T-helper 1 cell (primary cell): Measurements from ENCODE around the gene CYP19A1.
A peak's percentile ranks its signal among the peaks of the same experiment; 100 is the strongest.

Source experiments
- DNase-seq, 5 donors: peaks; one replicate each; pipeline ENCODE4 v3.0.0-alpha.2; 2012 to 2020

Gene CYP19A1

GRCh38 chr15:51252671-51253070 lies 85.7 kb downstream of the CYP19A1 start:
- no peak for DNase-seq

DNA sequence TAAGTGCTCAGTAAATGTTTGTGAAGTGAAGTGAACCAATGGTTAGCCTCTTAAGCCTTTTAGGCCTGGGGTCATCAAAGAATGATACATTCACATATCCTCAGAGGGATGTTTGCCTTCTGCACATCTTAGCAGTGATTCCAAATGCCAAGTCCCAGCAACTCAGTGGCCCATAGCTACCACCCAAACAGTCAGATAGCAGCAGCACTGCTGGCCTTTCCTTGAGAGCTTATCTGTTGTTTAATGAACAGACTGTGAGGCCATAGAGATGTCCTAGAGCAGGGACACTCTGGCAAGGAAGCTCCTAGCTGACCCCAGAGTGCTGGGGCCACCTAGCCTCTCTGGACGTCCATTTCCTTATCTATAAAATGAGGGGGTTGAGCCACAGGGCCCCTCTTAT lies 86.8 kb downstream of the CYP19A1 start:
- DNase-seq, result no peak

DNA sequence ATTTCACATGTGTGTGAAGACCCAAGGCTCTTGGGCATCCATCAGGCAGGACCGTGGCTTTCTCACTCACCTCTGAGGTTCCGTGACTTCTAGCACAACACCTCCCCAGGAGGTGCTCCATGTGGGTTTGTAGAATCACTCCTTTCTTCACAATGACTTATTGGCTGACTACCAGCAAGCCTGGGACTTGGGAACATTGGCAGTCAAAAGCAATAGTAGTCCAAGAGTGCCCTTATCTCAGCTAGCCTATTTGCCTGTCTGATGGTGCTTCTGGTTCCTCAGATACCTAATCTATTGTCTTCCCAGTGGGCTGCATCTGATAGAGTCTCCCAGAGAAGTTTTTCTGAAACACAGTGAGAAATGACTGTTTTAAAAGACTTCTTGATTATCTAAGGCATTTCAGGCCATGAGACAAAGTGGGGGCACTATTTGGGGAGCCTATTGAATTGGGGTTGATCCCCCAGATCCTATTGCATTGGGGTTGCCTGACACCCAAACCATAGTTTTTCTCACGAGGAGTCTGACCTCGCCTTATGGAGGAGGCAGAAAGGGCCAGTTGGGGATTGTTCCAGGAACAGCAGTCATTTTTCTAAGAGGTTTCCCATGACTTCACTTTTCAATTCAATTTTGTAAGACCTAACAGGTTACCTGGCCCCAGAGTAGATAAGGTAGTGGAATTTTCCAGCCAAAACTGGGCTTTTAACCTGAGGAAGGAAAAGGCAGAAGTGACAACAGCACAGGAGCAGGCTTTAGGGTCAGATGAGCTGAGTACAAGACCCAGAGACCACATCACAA lies 88.0 kb downstream of the CYP19A1 start:
- no peak for DNase-seq

- no peak for DNase-seq
These were observed 92.8 kb downstream of the CYP19A1 start for GRCh38 chr15:51245628-51246027.

GRCh38 chr15:51244423-51244869 lies 94.0 kb downstream of the CYP19A1 start:
- DNase-seq, result no peak

DNA sequence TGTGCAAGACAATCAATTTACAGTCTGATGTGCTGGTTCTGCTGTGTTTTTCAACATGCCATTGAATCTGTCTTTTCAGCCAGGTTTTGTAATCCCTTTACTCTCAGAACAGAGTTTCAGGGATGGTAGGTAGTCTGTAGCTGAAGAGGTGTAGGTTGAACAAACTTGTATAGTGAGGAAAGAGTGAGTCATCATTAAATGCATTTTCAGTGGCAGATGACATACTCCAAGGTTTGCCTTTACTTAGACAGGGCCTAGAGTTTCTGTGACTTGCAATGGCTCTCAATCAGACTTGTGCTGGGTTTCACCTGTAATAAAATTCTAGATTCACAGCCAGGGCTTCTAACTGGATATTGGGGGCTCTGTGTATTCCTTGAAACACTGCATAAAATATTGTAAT lies 94.6 kb downstream of the CYP19A1 start:
- DNase-seq, result peak in 1 of 5 donors; percentile 24

- peak in 1 of 5 donors; percentile 18 for DNase-seq
These were observed 98.3 kb downstream of the CYP19A1 start for GRCh38 chr15:51240066-51240465.

DNA sequence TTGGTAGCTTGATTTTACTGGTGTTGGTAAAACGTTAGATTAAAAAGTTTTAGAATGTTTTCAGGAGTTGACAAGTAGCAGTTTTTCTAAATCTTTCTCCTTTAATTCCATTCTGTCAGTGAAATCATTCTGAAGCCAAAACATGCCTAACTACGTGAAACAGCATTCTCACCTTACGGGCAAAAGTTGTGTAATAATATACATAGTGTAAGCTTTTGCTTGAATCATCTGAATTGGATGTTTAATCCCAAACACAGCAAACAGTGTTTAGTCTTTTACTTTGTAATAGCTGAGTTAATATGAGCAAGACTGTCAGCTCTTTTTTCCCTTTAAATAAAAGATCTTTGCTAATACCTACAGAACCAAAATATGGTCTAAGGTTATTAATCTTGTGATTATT lies 100.6 kb downstream of the CYP19A1 start:
- no peak for DNase-seq

GRCh38 chr15:51234176-51234927 lies 104.0 kb downstream of the CYP19A1 start:
- DNase-seq, result no peak

DNA sequence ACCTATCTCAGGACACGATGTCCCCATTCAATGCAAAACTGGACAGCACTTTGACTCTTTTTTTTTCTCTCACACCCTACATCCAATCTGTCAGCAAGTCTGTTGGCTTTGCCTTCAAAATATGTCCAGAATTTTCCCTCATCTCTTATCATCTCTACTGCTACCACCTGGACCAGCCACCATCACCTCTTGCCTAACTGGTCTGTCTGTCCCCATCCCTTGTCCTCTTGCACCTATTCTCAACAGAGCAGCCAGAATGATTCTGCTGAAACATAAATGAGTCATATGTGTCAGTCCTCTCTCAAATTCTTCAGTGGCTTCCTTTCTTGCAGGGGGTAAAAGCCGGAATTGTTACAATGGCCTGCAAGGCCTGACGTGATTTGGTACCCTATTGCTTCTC lies 105.8 kb downstream of the CYP19A1 start:
- DNase-seq, result no peak

DNA sequence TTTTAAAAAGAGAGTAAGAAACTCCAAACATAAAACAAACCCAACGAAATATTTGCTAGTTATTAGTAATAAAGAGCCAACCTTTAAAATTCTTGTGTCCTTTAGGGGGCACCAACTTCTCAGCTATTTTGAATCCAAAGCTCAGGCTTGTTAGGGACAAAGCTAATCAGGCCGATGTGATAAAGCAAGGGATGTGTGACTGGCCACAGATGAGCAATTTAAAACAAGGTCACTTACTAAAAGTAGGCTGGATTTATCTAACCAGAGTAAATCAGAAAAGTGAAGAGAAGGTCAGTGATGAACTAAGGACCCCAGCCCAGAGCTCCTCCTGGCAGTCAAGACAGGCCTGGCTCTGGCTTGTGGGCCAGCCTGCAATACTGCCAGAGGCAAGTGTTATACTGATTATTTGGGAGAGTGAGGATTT lies 108.5 kb downstream of the CYP19A1 start:
- no peak for DNase-seq

DNA sequence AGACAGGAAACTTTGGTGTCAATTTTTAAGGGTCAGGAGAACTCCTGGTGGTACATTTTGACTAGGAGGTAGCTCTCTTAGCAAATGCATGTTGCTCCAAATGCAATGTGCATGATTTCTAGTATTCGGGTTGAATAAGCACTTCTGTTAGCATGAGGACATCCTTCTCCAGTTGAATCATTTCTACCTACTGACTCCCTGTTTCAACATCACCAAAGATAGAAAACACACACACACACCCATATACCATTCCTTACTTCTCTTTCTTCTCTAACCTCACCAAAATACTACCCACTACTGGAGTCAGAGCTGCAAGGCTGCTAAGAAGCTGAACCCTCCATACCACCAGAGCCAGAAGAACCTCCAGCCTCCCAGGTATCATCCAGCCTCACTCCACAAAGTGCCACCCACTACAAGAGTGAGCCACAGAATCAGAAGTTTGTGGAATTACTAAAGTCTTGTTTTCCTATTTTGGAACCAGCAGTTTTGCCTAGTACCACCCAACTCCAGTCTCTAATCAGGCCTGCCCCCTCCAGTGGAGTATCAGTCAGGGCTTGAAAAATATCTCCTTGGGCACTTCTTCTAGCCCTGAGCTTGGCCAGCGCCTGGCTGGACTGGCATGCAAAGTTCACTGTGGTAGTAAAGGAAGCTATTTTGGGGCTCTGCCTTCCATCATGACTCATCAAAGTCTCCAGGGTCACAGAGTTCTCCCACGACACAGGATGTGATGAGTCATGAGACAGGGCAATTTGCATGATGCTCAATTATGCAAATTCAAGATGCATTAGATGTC lies 110.3 kb downstream of the CYP19A1 start:
- DNase-seq, result peak in 1 of 5 donors; percentile 65

DNA sequence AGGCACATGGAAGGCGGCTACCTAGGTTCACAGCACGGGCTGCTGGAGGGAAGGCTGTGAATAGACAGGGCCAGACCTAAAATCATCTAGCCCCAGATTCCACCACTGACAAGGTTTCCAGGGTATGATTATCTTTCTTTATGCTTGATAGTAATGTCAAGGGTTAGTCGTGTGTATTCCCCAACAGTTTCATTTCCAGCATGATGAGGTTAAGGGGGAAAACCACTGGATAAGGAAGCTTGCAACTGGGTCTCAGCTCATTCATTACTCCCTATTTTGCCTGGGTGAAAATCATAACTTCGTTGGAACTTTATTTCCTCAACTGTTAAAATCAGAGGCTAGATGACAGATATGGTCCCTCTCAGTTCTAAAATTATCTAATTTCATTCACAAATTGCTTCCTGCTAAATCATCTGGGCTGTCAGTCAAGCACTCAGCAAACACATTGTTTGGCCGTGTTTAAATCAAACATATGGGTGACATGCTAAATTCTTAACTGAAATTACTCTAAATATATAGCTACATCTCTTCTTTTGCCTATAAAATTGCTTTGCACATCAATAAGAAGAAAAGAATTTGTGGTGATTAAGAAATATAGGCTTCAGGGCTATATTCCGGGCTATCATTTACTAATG lies 111.7 kb downstream of the CYP19A1 start:
- no peak for DNase-seq

- no peak for DNase-seq
These were observed 114.0 kb downstream of the CYP19A1 start for GRCh38 chr15:51224428-51224827.

GRCh38 chr15:51223771-51224229 lies 114.6 kb downstream of the CYP19A1 start:
- no peak for DNase-seq

DNA sequence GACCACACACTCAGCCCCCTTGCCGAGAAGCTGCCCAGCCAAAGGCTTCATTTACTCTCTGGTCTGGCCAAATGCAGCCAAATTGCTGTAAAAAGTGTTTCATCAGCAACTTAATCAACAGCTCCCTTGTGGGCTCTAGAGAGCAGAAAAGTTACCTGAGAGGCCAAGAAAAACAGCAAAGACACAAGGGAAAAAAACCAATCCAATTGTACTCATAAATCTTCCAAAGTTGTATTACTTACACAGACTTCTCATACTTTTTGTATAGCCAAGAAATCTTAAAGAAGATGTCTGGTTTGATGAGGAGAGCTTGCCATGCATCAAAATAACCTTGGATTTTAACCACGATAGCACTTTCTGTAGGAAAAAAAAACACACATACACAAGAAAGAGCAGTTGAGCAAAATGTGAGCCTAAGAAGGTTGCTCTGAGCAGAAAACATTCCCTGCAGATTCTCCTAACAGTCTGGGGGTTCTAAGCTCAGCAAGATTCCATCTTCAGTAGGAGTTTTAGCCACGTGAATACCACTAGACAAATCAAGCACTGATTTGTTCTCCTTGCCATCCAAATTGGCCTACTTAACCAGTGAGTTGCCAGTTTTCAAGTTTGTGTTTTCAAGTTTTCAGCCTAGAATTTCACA lies 120.0 kb downstream of the CYP19A1 start:
- no peak for DNase-seq

DNA sequence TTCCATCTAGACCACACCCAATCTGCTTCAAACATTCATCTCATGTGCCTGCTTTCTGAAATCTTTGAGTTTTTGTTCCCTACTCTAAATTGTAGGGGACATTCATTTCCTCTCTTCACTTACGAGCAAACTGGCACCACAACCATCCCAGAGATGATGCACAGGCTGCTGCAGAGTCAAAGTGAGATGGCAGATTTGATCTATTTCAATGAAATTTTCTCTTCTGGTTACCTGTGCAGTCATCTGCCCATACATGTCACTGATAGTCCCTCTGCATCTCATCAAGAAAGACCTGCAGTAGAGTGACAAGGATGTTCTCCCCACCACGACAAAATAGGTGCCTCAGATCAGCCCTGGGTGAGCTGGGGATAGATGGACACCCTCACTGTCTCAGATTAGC lies 125.5 kb downstream of the CYP19A1 start:
- DNase-seq, result no peak

DNA sequence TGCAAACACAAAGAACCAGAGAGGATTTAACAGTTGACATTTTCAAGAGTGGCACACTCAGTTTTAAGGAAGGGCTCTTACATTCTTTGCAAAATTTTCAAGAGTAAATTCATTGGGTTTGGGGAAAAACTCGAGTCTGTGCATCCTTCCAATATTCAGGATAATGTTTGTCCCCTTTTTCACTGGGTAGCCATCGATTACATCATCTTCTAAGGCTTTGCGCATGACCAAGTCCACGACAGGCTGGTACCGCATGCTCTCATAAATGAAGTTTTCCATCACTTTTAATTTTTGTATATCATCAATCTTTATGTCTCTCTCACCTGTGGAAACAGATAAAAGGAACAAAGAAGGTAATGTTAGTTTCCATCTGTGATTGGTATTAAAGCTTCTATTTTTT lies 126.2 kb downstream of the CYP19A1 start:
- DNase-seq, result no peak

GRCh38 chr15:51205050-51205975 lies 133.1 kb downstream of the CYP19A1 start:
- no peak for DNase-seq

- DNase-seq, result no peak
These were observed 134.6 kb downstream of the CYP19A1 start for GRCh38 chr15:51203797-51204196.

- DNase-seq, result no peak
These were observed 135.6 kb downstream of the CYP19A1 start for GRCh38 chr15:51202783-51203182.
